ENCODE results near the gene SORL1-AS1.

The SORL1-AS1 gene

DNA sequence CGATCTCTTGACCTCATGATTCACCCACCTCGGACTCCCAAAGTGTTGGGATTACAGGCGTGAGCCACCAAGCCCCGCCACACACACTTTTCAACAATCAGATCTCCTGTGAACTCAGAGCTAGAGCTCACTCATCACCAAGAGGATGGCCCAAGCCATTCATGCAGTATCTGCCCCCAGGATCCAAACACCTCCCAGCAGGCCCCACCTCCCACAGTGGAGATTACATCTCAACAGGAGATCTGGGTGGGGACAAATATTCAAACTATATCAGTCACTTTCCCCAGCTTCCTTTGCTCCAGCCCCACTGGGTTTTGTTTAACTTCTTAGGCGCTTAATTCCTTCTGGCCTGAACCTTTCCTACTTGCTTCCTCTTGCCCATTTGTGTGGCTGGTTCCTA, 26.9 kb downstream of the SORL1-AS1 start:
- Histone ChIP-seq H2BK5ac (ENCODE audit: low read depth, low read length, poor library complexity, severe bottlenecking) (no peak overlapping the region), H2AFZ (replicated peaks; ENCODE audit: low read length, poor library complexity) (no peak overlapping the region), H3K4me2 (ENCODE audit: low read depth, low read length) (no peak overlapping the region), H3K4me1 (ENCODE audit: control insufficient read depth, insufficient read depth, low read length) (no peaks in the 10 kb centered on the region; the same call in 1 of the 2 replicates), H3K18ac (ENCODE audit: low read depth, low read length) (no peak overlapping the region), H3K36me3 (ENCODE audit: control insufficient read depth, insufficient read depth, low read length) (no peaks in the 10 kb centered on the region), H2AK5ac (ENCODE audit: low read depth, low read length) (no peak overlapping the region), H3K14ac (replicated peaks; ENCODE audit: low read depth, low read length) (no peak overlapping the region), H3K27ac (ENCODE audit: insufficient read depth, low read length) (no peak overlapping the region), H3K9me3 (ENCODE audit: control insufficient read depth, insufficient read depth, low read length) (no peaks in the 10 kb centered on the region; the same call in 1 of the 2 replicates), H3K23ac (ENCODE audit: low read depth, low read length) (no peak overlapping the region), H3K9me1 (ENCODE audit: insufficient read depth, low read length) (no peaks in the 10 kb centered on the region), H2AK9ac (replicated peaks; ENCODE audit: low read depth, low read length, poor library complexity) (no peak overlapping the region), H3K4me3 (ENCODE audit: insufficient read depth, low read depth, low read length) (no peak overlapping the region), H2BK20ac (ENCODE audit: low read depth, low read length) (no peak overlapping the region), H4K5ac (ENCODE audit: low read depth, low read length) (no peak overlapping the region), H3K4ac (ENCODE audit: low read depth, low read length) (no peak overlapping the region), H4K8ac (ENCODE audit: low read depth in 2 of 2, low read length in 2 of 2) (no peak overlapping the region), H3K56ac (ENCODE audit: extremely low read depth, insufficient read depth, low read length) (no peak overlapping the region), H4K20me1 (ENCODE audit: insufficient read depth, low read length) (no peaks in the 10 kb centered on the region), H2BK15ac (ENCODE audit: low read depth, low read length) (no peak overlapping the region), H2BK120ac (ENCODE audit: low read depth, low read length) (no peak overlapping the region), H3K9ac (ENCODE audit: low read depth, low read length) (no peak overlapping the region), H3K79me1 (ENCODE audit: low read depth in 1 of 2, low read length in 2 of 2) (no peaks in the 10 kb centered on the region), H4K91ac (ENCODE audit: insufficient read depth, low read depth, low read length) (no peak overlapping the region), H3K27me3 (ENCODE audit: control insufficient read depth, insufficient read depth, low read length) (peaks cover 36% of the 10 kb centered on the region)
- in situ Hi-C loops (cut with MboI; ENCODE audit: low sequenced_read_pairs) (no loop called here), dilution Hi-C loops (cut with HindIII; ENCODE audit: low sequenced_read_pairs, unreplicated experiment) (no loop called here), intact Hi-C loops (cut with micrococcal nuclease) (no loop called here)
- ChIA-PET POLR2A (ENCODE audit: unreplicated experiment) (no interaction called here), CTCF (no interaction called here)
- BruUV-seq (replicated peaks), result no TSS peak
- ATAC-seq (ENCODE audit: low read depth) (no peak), DNase-seq (no peak)
- TF ChIP-seq POLR2A (IDR thresholded peaks at IDR 0.05; ENCODE audit: low read depth, low read length) (no peak), RAD21 (IDR thresholded peaks at IDR 0.05; ENCODE audit: low read length) (no peak), USF2 (IDR thresholded peaks at IDR 0.05; ENCODE audit: low read depth, low read length) (no peak), NFE2L2 (IDR thresholded peaks at IDR 0.05; ENCODE audit: low read depth, low read length) (no peak), MAFK (IDR thresholded peaks at IDR 0.05; ENCODE audit: low read depth, low read length) (no peak)
- no CpG with 5 or more reads among the region's 5 CpGs for WGBS, 2 experiments (ENCODE audit: extremely low coverage in 2 of 2, insufficient read length in 1 of 2)

Data from IMR-90 (cell line).